GM19324 (cell line): Measurements from ENCODE around the gene CRY2.
"Not testable (repeated sequence)": the region's sequence is repeated elsewhere in the genome, so short reads cannot be mapped to it uniquely, and the experiment has no call there.

Experiments
- ATAC-seq: cut with Tn5 transposase; IDR thresholded peaks from one replicate; pipeline ENCODE4 v1.9.1; 2021; ENCODE audit warnings: mild to moderate bottlenecking, moderate library complexity; ENCODE audit not compliant: unreplicated experiment, low FRiP score

CRY2 gene

DNA sequence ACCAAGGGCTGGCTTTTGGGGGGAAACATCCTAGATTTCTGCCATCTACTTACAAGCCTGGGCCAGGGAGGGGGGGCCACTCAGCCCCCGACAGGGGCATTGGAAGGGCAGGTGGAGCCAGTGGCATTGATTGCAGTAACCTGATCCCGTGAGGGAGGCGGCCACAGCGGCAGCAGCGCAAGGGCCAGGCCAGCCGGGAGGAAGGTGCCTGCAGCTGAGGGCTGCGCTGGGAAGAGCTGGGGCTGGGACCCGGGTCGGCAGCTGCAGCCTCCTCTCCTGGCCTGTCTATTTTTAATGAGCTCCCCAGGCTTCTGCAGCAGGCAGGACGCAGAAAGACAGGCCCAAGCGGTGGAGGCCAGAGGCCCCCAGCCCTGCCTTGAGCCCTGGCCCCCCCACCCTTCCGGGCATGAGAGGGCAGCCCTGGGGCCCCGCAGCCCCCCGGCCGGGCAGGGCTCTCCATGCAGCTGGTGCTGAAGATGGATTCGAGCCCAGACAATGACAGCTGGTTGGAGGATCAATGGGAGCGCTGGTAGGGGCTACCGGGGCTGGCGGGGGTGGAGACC, 49.2 kb downstream of the CRY2 start:
- no peak for ATAC-seq

- ATAC-seq = no peak
These were observed 50.3 kb downstream of the CRY2 start for GRCh38 chr11:45897556-45897955.

DNA sequence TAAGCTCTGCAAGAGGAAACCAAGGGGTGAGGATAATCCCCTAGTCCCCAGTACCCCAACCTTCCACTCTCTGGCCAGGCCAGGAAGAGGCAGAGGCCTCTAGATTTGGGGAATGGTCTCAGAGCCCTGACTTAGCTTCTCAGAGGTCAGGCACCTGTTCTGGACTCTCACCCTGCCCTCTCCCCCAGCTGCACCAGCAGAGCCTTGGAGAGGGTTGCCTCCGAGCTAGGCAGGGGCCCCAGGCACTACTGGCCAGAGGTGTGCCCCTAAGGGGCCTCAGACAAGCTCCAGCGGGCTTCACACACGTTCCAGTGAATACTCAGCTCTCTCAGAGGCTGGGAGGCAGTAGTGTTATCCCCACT, 51.8 kb downstream of the CRY2 start:
- ATAC-seq = no peak

GRCh38 chr11:45899448-45900174, 52.3 kb downstream of the CRY2 start:
- ATAC-seq = no peak

DNA sequence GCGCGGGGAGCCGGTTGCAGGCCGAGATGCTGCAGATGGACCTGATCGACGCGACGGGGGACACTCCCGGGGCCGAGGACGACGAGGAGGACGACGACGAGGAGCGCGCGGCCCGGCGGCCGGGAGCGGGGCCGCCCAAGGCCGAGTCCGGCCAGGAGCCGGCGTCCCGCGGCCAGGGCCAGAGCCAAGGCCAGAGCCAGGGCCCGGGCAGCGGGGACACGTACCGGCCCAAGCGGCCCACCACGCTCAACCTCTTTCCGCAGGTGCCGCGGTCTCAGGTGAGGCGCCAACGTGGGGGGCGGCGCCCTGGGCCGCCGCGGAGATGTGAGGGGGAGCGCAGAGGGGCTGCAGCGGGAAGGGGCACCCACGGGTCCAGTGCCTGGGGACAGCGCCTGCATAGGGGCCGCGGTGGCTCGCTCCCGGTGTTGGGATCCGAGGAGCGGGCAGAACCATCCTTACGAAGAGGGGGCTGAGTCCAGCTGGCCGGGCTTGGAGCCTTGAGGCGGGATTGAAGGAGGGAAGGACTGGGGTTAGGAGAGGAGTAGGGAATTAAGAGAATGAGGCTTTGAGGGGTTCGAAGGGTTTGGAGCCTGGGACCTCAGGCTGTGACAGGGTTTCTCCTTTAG, 53.0 kb downstream of the CRY2 start:
- not testable (repeated sequence) for ATAC-seq

GRCh38 chr11:45900916-45901617, 53.8 kb downstream of the CRY2 start:
- ATAC-seq = no peak

DNA sequence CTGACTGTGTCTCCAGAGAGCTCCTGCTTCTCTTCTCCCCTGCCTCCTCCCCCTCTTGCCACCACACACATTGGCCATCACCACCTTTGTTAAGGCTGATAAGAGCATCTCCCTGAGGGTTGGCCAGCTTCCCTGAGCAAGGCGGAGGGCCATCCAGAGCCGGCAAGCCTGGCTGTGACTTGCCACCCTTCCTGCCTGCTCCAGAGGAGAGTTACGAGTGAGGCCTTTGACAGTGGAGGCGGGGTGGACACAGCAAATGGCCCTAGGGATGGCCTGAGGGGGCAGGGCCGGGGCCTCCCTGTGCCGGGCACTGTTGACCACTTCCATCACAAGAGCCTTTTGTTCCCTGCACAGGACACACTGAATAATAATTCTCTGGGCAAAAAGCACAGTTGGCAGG, 54.4 kb downstream of the CRY2 start:
- no peak for ATAC-seq

- ATAC-seq = no peak
These were observed 55.4 kb downstream of the CRY2 start for GRCh38 chr11:45902452-45903380.

GRCh38 chr11:45904309-45904915, 57.1 kb downstream of the CRY2 start:
- no peak for ATAC-seq

- no peak for ATAC-seq
These were observed 57.8 kb downstream of the CRY2 start for GRCh38 chr11:45905095-45905494.

GRCh38 chr11:45905576-45905975, 58.3 kb downstream of the CRY2 start:
- not testable (repeated sequence) for ATAC-seq

GRCh38 chr11:45906096-45906682, 58.9 kb downstream of the CRY2 start:
- no peak for ATAC-seq

DNA sequence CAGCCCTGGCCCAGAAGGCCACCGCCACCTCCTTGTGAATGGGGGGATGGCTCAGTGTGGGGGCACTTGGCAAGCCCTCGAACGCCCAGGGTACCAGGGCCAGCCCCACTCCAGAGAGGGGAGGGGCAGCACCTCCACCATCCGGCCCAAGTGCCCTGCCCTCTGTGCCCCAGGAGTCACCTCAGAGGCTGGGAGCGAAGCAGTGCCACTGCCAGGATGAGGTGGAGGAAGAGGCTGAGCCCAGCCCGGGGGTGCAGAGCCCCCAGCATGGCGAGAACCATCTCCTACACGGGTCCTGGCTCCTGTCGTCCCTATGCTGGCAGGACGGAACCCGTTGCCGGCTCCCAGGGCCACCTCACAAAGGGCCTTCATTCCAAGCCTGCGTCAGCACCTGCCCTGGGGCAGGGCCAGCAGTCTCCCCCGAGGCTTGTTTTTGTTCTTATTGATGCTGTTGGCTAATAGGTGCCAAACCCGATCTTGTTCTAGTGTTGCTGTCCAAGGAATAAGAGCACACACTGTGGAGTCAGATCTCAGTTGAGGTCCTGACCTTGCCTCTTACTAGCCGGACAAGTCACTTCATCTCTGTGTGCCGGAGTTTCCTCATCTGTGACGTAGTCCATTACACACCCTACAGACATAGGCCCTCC, 59.8 kb downstream of the CRY2 start, which contains the start of gene FREY1:
Gene FREY1 (minus strand): TSS at position 307 of the 647 bp plus-strand sequence. CDS start 26 bp downstream, at position 281.
- no peak for ATAC-seq

DNA sequence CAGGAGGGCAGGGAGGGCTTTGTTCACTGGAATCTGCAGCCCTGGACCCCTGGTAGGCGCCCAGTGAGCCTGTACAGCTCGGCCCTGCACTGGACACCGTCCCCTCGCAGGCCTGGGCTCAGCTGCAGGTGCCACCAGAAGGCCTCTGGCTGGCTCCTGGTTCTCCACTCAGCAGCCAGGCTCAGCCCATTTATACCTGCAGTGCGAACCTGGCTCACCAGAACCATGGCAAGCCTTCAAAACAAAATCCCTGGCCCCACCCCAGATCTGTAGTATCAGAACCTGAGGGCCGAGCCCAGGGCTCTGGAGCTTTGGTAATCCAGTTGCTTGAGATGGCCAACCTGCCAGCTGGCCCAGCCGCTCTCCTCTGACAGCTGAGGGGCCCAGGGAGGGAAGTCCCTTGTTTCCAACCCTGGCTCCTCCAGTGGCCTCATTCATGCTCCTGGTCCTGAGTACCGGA, 60.7 kb downstream of the CRY2 start:
- no peak for ATAC-seq

DNA sequence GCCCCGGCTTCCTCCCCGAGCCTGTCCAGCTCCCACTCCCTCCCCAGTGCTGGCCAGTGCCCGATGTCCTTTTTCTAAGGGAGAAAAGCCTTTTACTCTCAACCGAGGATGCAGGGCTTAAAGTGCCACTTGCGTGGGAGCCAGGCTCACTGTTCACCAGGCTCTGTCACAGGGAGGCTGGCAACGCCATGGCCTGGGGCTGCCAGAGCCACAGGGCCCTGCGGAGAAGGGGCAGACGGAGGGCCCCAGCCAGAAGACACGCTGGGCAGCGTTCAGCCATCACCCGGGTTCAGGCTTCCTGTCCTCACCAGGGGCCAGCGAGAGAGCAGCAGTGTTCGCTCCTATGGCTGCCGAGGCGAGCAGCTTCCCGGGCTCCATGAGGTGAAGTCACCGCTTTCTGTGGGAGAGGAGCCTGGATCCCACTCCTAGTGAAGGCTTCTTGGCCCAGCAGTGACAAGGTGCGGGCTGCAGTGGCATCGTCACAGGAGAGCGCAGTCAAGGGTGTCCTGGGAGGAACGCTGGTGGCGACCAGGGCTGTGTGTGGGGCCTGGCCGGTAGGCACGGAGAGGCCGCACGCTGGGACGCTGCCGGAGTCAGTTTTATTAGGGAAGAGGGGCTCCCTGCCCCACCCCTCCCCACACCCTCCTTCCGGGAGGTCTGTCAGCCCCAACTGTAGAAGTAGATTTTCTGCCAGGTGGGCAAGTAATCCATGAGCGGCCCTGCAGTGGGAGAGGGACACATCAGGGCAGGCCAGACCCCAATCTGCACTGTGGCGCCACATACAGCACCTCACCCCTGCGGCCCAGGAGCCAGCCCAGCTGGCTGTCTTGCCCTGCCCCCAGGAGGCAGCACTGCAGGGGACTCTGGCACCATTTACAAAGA, 62.6 kb downstream of the CRY2 start:
- no peak for ATAC-seq

GRCh38 chr11:45910623-45911022, 63.3 kb downstream of the CRY2 start:
- ATAC-seq = no peak

- no peak for ATAC-seq
These were observed 66.2 kb downstream of the CRY2 start for GRCh38 chr11:45913514-45913913.
